ENCODE measurements around the gene RAD9B.

GRCh38 chr12:110531741-110532333, 29.7 kb downstream of the RAD9B start:
- TF ChIP-seq, protein P1, sequence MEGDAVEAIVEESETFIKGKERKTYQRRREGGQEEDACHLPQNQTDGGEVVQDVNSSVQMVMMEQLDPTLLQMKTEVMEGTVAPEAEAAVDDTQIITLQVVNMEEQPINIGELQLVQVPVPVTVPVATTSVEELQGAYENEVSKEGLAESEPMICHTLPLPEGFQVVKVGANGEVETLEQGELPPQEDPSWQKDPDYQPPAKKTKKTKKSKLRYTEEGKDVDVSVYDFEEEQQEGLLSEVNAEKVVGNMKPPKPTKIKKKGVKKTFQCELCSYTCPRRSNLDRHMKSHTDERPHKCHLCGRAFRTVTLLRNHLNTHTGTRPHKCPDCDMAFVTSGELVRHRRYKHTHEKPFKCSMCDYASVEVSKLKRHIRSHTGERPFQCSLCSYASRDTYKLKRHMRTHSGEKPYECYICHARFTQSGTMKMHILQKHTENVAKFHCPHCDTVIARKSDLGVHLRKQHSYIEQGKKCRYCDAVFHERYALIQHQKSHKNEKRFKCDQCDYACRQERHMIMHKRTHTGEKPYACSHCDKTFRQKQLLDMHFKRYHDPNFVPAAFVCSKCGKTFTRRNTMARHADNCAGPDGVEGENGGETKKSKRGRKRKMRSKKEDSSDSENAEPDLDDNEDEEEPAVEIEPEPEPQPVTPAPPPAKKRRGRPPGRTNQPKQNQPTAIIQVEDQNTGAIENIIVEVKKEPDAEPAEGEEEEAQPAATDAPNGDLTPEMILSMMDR (IDR thresholded peaks at IDR 0.05) = no peak
- TF ChIP-seq POLR2A (IDR thresholded peaks at IDR 0.05; ENCODE audit: low read depth) = no peak

Measured in esophagus muscularis mucosa (tissue), 3 donors.